ENCODE measurements around the gene AZU1.
"Not testable (repeated sequence)": the region's sequence is repeated elsewhere in the genome, so short reads cannot be mapped to it uniquely, and the experiment has no call there.

Gene AZU1

GRCh38 chr19:812049-812746 is 15.4 kb upstream of the AZU1 start:
- H3K9ac ChIP-seq (ENCODE audit: low read depth, low read length) = no peak overlapping the region

GRCh38 chr19:812747-813218 is 14.9 kb upstream of the AZU1 start:
- no peaks in the 10 kb centered on the region; the same call in 1 of the 2 replicates for H3K9me3 ChIP-seq (ENCODE audit: control insufficient read depth, insufficient read depth, low read length)
- H3K9ac ChIP-seq (ENCODE audit: low read depth, low read length) = no peak overlapping the region
- no peaks in the 10 kb centered on the region for H3K4me1 ChIP-seq (ENCODE audit: insufficient read depth, low read length)
- H3K36me3 ChIP-seq (ENCODE audit: insufficient read depth, low read length) = peaks cover 19% of the 10 kb centered on the region

More at GRCh38 chr19:812049-812746, 15.4 kb upstream of the AZU1 start:
- H3K4me1 ChIP-seq (ENCODE audit: insufficient read depth, low read length) = no peaks in the 10 kb centered on the region
- no peaks in the 10 kb centered on the region; the same call in 1 of the 2 replicates for H3K9me3 ChIP-seq (ENCODE audit: control insufficient read depth, insufficient read depth, low read length)
- H3K36me3 ChIP-seq (ENCODE audit: insufficient read depth, low read length) = peaks cover 25% of the 10 kb centered on the region

GRCh38 chr19:813219-814151 is 14.2 kb upstream of the AZU1 start:
- H3K4me1 ChIP-seq (ENCODE audit: insufficient read depth, low read length) = no peaks in the 10 kb centered on the region
- H3K9ac ChIP-seq (ENCODE audit: low read depth, low read length) = no peak overlapping the region
- H3K36me3 ChIP-seq (ENCODE audit: insufficient read depth, low read length) = peaks cover 19% of the 10 kb centered on the region
- no peaks in the 10 kb centered on the region; the same call in 1 of the 2 replicates for H3K9me3 ChIP-seq (ENCODE audit: control insufficient read depth, insufficient read depth, low read length)

GRCh38 chr19:814152-815078 is 13.2 kb upstream of the AZU1 start:
- H3K36me3 ChIP-seq (ENCODE audit: insufficient read depth, low read length) = peaks cover 13% of the 10 kb centered on the region
- H3K4me1 ChIP-seq (ENCODE audit: insufficient read depth, low read length) = no peaks in the 10 kb centered on the region
- no peaks in the 10 kb centered on the region; the same call in 1 of the 2 replicates for H3K9me3 ChIP-seq (ENCODE audit: control insufficient read depth, insufficient read depth, low read length)
- H3K9ac ChIP-seq (ENCODE audit: low read depth, low read length) = no peak overlapping the region

- no peaks in the 10 kb centered on the region; the same call in 1 of the 2 replicates for H3K9me3 ChIP-seq (ENCODE audit: control insufficient read depth, insufficient read depth, low read length)
- H3K9ac ChIP-seq (ENCODE audit: low read depth, low read length) = no peak overlapping the region
- H3K4me1 ChIP-seq (ENCODE audit: insufficient read depth, low read length) = no peaks in the 10 kb centered on the region
- peaks cover 6% of the 10 kb centered on the region; the same call in 1 of the 2 replicates for H3K36me3 ChIP-seq (ENCODE audit: insufficient read depth, low read length)
These were observed 12.4 kb upstream of the AZU1 start for GRCh38 chr19:815079-815774.

GRCh38 chr19:815775-816499 is 11.7 kb upstream of the AZU1 start:
- Histone ChIP-seq H3K4me1 (ENCODE audit: insufficient read depth, low read length) (no peaks in the 10 kb centered on the region), H3K36me3 (ENCODE audit: insufficient read depth, low read length) (peaks cover 4% of the 10 kb centered on the region; the same call in 1 of the 2 replicates), H3K9ac (ENCODE audit: low read depth, low read length) (no peak overlapping the region), H3K9me3 (ENCODE audit: control insufficient read depth, insufficient read depth, low read length) (no peaks in the 10 kb centered on the region; the same call in 1 of the 2 replicates)

- H3K36me3 ChIP-seq (ENCODE audit: insufficient read depth, low read length) = peaks cover 4% of the 10 kb centered on the region; the same call in 1 of the 2 replicates
- no peaks in the 10 kb centered on the region for H3K4me1 ChIP-seq (ENCODE audit: insufficient read depth, low read length)
- no peak overlapping the region for H3K9ac ChIP-seq (ENCODE audit: low read depth, low read length)
- no peaks in the 10 kb centered on the region; the same call in 1 of the 2 replicates for H3K9me3 ChIP-seq (ENCODE audit: control insufficient read depth, insufficient read depth, low read length)
These were observed 11.2 kb upstream of the AZU1 start for GRCh38 chr19:816500-816857.

GRCh38 chr19:820212-820611 is 7.4 kb upstream of the AZU1 start:
- not testable (repeated sequence) for H3K36me3 ChIP-seq (ENCODE audit: insufficient read depth, low read length); H3K9ac ChIP-seq (ENCODE audit: low read depth, low read length); H3K4me1 ChIP-seq (ENCODE audit: insufficient read depth, low read length); H3K9me3 ChIP-seq (ENCODE audit: control insufficient read depth, insufficient read depth, low read length)

GRCh38 chr19:821231-821824 is 6.3 kb upstream of the AZU1 start:
- no peaks in the 10 kb centered on the region for H3K36me3 ChIP-seq (ENCODE audit: insufficient read depth, low read length)
- peak overlapping the region; percentile 62 for H3K9ac ChIP-seq (ENCODE audit: low read depth, low read length)
- no peaks in the 10 kb centered on the region for H3K9me3 ChIP-seq (ENCODE audit: control insufficient read depth, insufficient read depth, low read length)
- H3K4me1 ChIP-seq (ENCODE audit: insufficient read depth, low read length) = no peaks in the 10 kb centered on the region; the same call in 1 of the 2 replicates

GRCh38 chr19:821825-822503 is 5.7 kb upstream of the AZU1 start, which contains the start of gene PLPPR3:
TSS of gene PLPPR3 (minus strand) at chr19:821955. CDS start at chr19:821559, 396 bp downstream.
- H3K36me3 ChIP-seq (ENCODE audit: insufficient read depth, low read length) = no peaks in the 10 kb centered on the region
- peak within 1 kb of the TSS; percentile 62 for H3K9ac ChIP-seq (ENCODE audit: low read depth, low read length)
- H3K4me1 ChIP-seq (ENCODE audit: insufficient read depth, low read length) = no peaks in the 10 kb centered on the region; the same call in 1 of the 2 replicates
- no peaks in the 10 kb centered on the region for H3K9me3 ChIP-seq (ENCODE audit: control insufficient read depth, insufficient read depth, low read length)

GRCh38 chr19:823565-824121 is 4.0 kb upstream of the AZU1 start:
- H3K36me3 ChIP-seq (ENCODE audit: insufficient read depth, low read length) = no peaks in the 10 kb centered on the region
- no peaks in the 10 kb centered on the region for H3K9me3 ChIP-seq (ENCODE audit: control insufficient read depth, insufficient read depth, low read length)
- H3K4me1 ChIP-seq (ENCODE audit: insufficient read depth, low read length) = no peaks in the 10 kb centered on the region; the same call in 1 of the 2 replicates
- no peak overlapping the region for H3K9ac ChIP-seq (ENCODE audit: low read depth, low read length)

GRCh38 chr19:824885-825284 is 2.8 kb upstream of the AZU1 start:
- no peaks in the 10 kb centered on the region for H3K9me3 ChIP-seq (ENCODE audit: control insufficient read depth, insufficient read depth, low read length)
- H3K36me3 ChIP-seq (ENCODE audit: insufficient read depth, low read length) = no peaks in the 10 kb centered on the region
- H3K4me1 ChIP-seq (ENCODE audit: insufficient read depth, low read length) = no peaks in the 10 kb centered on the region; the same call in 1 of the 2 replicates
- H3K9ac ChIP-seq (ENCODE audit: low read depth, low read length) = no peak overlapping the region
